GM23248 (cell line): Measurements from ENCODE around the gene KBTBD7. TPM values are rescaled to one million over a fixed set of nuclear protein-coding genes. Genes with fewer than 3 reads are reported as not detected.

Source experiments
- DNase-seq: peaks from one replicate; pipeline ENCODE4 v3.0.0-alpha.2; 2015
- H2AFZ ChIP-seq: fragments of 200-600 bp; sonication (generic); 2 replicates; pipeline ENCODE4 v1.6.1; 2016; ENCODE audit warnings: antibody characterized with exemption
- H3F3A ChIP-seq: fragments of 200-600 bp; sonication (generic); 2 replicates; pipeline ENCODE4 v1.6.1; 2016; ENCODE audit warnings: mild to moderate bottlenecking, antibody characterized with exemption, mixed run types; ENCODE audit not compliant: insufficient read depth
- H3K27ac ChIP-seq: fragments of 200-600 bp; sonication (generic); 2 replicates; pipeline ENCODE4 v1.5.1; 2016; ENCODE audit warnings: mild to moderate bottlenecking
- H3K27me3 ChIP-seq: fragments of 200-600 bp; sonication (generic); replicated peaks from 2 replicates; pipeline ENCODE4 v1.6.1; 2016; ENCODE audit warnings: mild to moderate bottlenecking; ENCODE audit not compliant: insufficient read depth
- H3K36me3 ChIP-seq: fragments of 200-600 bp; sonication (generic); 2 replicates; pipeline ENCODE4 v1.6.1; 2016; ENCODE audit warnings: low read depth, mild to moderate bottlenecking
- H3K4me1 ChIP-seq: fragments of 200-600 bp; sonication (generic); 2 replicates; pipeline ENCODE4 v1.6.1; 2016; ENCODE audit warnings: mild to moderate bottlenecking; ENCODE audit not compliant: insufficient read depth
- H3K4me2 ChIP-seq: fragments of 200-600 bp; sonication (generic); one replicate; pipeline ENCODE4 v1.6.1; 2016; ENCODE audit warnings: mild to moderate bottlenecking; ENCODE audit not compliant: unreplicated experiment
- H3K4me3 ChIP-seq: fragments of 200-600 bp; sonication (generic); 2 replicates; pipeline ENCODE4 v1.5.1; 2016; ENCODE audit warnings: mild to moderate bottlenecking
- H3K79me2 ChIP-seq: fragments of 200-600 bp; sonication (generic); 2 replicates; pipeline ENCODE4 v1.6.1; 2016; ENCODE audit warnings: mild to moderate bottlenecking; ENCODE audit not compliant: insufficient read depth
- H3K9ac ChIP-seq: fragments of 200-600 bp; sonication (generic); 2 replicates; pipeline ENCODE4 v1.6.1; 2016; ENCODE audit warnings: mild to moderate bottlenecking
- H3K9me2 ChIP-seq: fragments of 200-600 bp; sonication (generic); 2 replicates; pipeline ENCODE4 v1.6.1; 2016; ENCODE audit warnings: mixed run types, mild to moderate bottlenecking, moderate library complexity; ENCODE audit not compliant: insufficient read depth
- H3K9me3 ChIP-seq: fragments of 200-600 bp; sonication (generic); one replicate; pipeline ENCODE4 v1.6.1; 2017; ENCODE audit warnings: low read depth
- H4K20me1 ChIP-seq: fragments of 200-600 bp; sonication (generic); 2 replicates; pipeline ENCODE4 v1.6.0; 2016; ENCODE audit not compliant: insufficient read depth
- EZH2 ChIP-seq: fragments of 200-600 bp; sonication (generic); IDR thresholded peaks from 2 replicates; pipeline ENCODE4 v1.6.1; 2018; ENCODE audit warnings: antibody characterized with exemption, mild to moderate bottlenecking; ENCODE audit not compliant: insufficient read depth, poor library complexity, severe bottlenecking
- EZH2phosphoT487 ChIP-seq: fragments of 200-600 bp; sonication (generic); IDR thresholded peaks from 2 replicates; pipeline ENCODE4 v1.6.1; 2018; ENCODE audit warnings: antibody characterized with exemption, moderate library complexity, mild to moderate bottlenecking, low read depth; ENCODE audit not compliant: insufficient read depth
- WGBS, 2 experiments: methylation state at CpG; one replicate each; pipeline ENCODE4 v1.1.6; 2015 to 2017; ENCODE audit warnings: low lambda C conversion rate in 2 of 2, low coverage in 1 of 2; ENCODE audit errors: missing lambda C conversion rate in 2 of 2; 5-methylcytosine and 5-hydroxymethylcytosine counted together
- in situ Hi-C: fragments of 300-500 bp; cut with MboI; formaldehyde crosslinking; loops from 2 replicates; pipeline ENCODE4 v1.15.0; 2020
- polyA plus RNA-seq: library from polyadenylated mRNA; unstranded; fragments of >200 nt; fragmentation: Nextera tagmentation; extraction: Ambion mirVana; gene quantifications from 2 replicates; pipeline ENCODE4 v1.2.1, GENCODE V29; 2016
- total RNA-seq: library from RNA; depleted of rRNA; stranded (reverse); fragments of >200 nt; shearing (Covaris generic); gene quantifications from 2 replicates; pipeline ENCODE4 v1.2.3, GENCODE V29; 2014

KBTBD7 gene
- total and polyA plus RNA-seq, 2 experiments from 2014 or later, result 3.5 to 4.4 TPM

DNA sequence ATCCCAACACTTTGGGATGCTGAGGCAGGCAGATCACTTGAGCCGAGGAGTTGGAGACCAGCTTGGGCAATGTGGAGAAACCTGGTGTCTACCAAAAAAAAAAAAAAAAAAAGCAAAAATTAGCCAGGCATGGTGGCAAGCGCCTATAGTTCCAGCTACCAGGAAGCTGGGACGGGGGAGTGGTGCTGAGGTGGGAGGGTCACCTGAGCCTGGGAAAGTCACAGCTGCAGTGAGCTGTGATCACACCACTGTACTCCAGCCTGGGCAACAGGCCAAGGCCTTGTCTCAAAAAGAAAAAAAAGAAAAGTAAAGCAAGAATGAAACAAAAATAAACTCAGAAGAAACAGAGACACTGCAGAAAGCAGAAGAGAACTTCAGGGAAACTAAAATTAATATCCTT lies 37.4 kb upstream of the KBTBD7 start:
- Histone ChIP-seq H3K4me2 (no peak overlapping the region), H3K36me3 (no peaks in the 10 kb centered on the region), H3K9me2 (no peaks in the 10 kb centered on the region), H3K79me2 (no peaks in the 10 kb centered on the region), H3K27me3 (no peaks in the 10 kb centered on the region), H2AFZ (no peak overlapping the region), H3K4me3 (no peak overlapping the region), H3F3A (no peaks in the 10 kb centered on the region), H3K27ac (no peak overlapping the region), H3K4me1 (no peaks in the 10 kb centered on the region), H3K9me3 (no peaks in the 10 kb centered on the region), H4K20me1 (no peaks in the 10 kb centered on the region), H3K9ac (no peak overlapping the region)
- in situ Hi-C loops, result no loop called here
- no peak for TF ChIP-seq EZH2
- no peak for TF ChIP-seq EZH2phosphoT487
- DNase-seq, result no peak
- 92 to 97% methylated on average over 3 of the region's 3 CpGs for WGBS, 2 experiments

DNA sequence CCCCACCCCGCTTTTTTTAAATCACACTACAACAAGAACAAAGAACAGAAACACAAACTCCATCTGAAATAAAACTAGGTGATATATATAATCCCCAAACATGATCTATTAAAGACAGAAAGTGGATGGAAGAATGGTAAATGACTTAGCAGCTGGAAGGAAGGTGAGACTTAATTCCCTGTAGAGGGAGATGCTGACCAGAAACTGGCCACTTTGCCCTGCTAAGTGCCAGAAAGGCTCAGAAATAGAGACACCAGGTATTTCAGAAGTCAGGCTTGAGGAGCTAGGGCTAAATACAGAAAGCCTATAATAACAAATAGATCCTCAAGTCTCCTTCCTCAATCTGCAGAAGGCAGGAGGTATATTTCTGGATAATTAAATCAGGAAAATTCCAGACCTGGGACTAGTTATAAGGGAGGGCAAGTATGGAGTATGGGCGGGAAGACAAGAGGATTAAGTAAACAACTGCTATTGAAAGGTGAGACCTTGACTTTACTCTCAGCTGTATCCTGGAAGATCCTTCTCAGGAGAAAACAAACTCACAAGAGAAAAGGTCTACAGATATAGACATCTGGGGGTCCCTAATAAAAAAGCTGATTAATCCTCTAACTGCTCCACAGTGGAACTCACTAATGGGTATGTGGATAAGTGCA lies 36.8 kb upstream of the KBTBD7 start:
- Histone ChIP-seq H3K27me3 (no peaks in the 10 kb centered on the region), H3K9me3 (no peaks in the 10 kb centered on the region), H3K4me2 (no peak overlapping the region), H2AFZ (no peak overlapping the region), H3F3A (no peaks in the 10 kb centered on the region), H3K4me3 (no peak overlapping the region), H3K4me1 (no peaks in the 10 kb centered on the region), H3K9ac (no peak overlapping the region), H3K27ac (no peak overlapping the region), H3K79me2 (no peaks in the 10 kb centered on the region), H4K20me1 (no peaks in the 10 kb centered on the region), H3K36me3 (no peaks in the 10 kb centered on the region), H3K9me2 (no peaks in the 10 kb centered on the region)
- WGBS, 2 experiments, result 94 to 96% methylated on average over 2 of the region's 2 CpGs
- in situ Hi-C loops, result no loop called here
- no peak for DNase-seq
- no peak for TF ChIP-seq EZH2
- TF ChIP-seq EZH2phosphoT487, result no peak

DNA sequence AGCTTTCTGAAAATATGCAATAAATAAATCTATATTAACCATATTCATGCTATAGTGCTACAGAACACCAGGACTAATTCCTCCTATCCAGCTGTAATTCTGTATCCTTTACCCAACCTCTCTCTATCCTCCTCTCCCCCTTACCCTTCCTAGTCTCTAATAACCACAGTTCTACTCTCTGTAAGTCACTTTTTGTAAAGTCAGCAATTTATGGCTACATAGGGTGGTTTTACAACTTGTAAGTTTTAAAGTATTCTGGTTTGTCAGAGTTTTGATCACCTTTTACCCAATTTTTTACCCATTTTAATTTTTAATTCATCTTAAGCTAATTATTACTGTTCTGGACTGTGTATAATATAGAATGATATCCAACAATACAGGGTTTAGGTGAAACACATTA lies 35.0 kb upstream of the KBTBD7 start:
- no peaks in the 10 kb centered on the region for H3K79me2 ChIP-seq

GRCh38 chr13:41224113-41225110 lies 30.0 kb upstream of the KBTBD7 start:
- Histone ChIP-seq H3K4me2 (peak overlapping the region; percentile 92), H3K9me2 (no peaks in the 10 kb centered on the region), H3K9ac (peak overlapping the region; percentile 28; the same call in 1 of the 2 replicates), H3K9me3 (no peaks in the 10 kb centered on the region), H3F3A (peaks cover 20% of the 10 kb centered on the region), H3K4me1 (peaks cover 25% of the 10 kb centered on the region), H4K20me1 (no peaks in the 10 kb centered on the region), H3K27ac (peak overlapping the region; percentile 56), H3K4me3 (peak overlapping the region; percentile 61), H3K36me3 (no peaks in the 10 kb centered on the region), H3K27me3 (no peaks in the 10 kb centered on the region), H2AFZ (peak overlapping the region; percentile 69), H3K79me2 (no peaks in the 10 kb centered on the region)
- DNase-seq, result peak; percentile 83
- TF ChIP-seq EZH2 (no peak), EZH2phosphoT487 (no peak)
- in situ Hi-C loops, result no loop called here
- WGBS, 2 experiments, result 60 to 63% methylated on average over 7 of the region's 7 CpGs

More for the DNA sequence above, 35.0 kb upstream of the KBTBD7 start:
- in situ Hi-C loops, result no loop called here
- Histone ChIP-seq H3K9me2 (no peaks in the 10 kb centered on the region), H3K4me2 (no peak overlapping the region), H2AFZ (no peak overlapping the region), H3K36me3 (no peaks in the 10 kb centered on the region), H4K20me1 (no peaks in the 10 kb centered on the region), H3K4me3 (no peak overlapping the region), H3K4me1 (peaks cover 9% of the 10 kb centered on the region), H3F3A (peaks cover 10% of the 10 kb centered on the region), H3K9ac (no peak overlapping the region), H3K27ac (no peak overlapping the region), H3K27me3 (no peaks in the 10 kb centered on the region), H3K9me3 (no peaks in the 10 kb centered on the region)
- no peak for DNase-seq
- TF ChIP-seq EZH2, result no peak
- no peak for TF ChIP-seq EZH2phosphoT487
